Measurements from ENCODE around the gene ADAMTSL1. TPM values are rescaled to one million over a fixed set of nuclear protein-coding genes. Genes with fewer than 3 reads are reported as not detected.

Gene ADAMTSL1
- total RNA-seq, 1 donor from 2014 or later, result 1.6 TPM

DNA sequence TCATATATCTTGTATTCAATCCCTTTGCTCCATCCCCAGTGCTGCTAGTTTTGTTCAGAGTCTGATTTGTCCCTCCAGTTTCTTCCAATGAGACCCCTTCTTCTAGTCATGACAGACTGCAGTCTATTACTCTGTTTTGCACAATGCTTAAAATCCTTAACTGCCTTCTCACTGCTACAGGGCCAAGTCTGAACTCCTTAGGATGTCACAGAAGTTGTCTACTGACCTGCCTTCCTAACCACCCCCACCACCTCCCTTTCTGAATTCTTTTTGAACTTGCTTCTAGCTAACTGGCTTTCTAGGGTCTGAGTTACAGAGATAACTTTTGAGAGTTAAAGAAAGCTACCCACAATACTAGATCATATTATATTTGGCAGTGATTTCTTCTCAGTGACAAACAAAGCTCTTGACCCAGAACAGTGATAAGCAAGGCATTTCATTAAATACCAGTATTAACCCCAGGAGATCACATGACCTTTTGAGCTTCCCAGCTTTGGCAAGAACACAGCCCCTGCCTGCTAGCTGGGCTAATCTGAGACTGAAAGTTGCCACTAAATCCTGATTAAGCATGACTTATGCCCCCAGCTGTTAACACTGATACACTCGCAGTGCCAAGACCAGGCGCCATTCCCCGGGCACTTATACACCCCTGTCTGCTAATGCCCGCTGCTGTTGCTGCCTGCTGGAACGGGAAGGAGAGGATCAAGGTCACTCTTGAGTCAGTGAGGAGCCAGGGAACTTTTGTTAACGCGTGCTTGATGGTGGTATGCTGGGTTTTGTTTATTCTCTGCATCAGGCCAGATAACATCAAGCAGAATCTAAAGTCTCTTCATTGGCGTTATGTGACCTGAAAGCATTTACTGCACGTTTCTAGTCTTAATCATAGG, 36.4 kb upstream of the ADAMTSL1 start:
- FAIRE-seq (no peak), DNase-seq (ENCODE audit: low read depth) (no peak)
- H3K4me3 ChIP-seq (ENCODE audit: low read depth, low read length), result no peak overlapping the region
- TF ChIP-seq CTCF (IDR thresholded peaks at IDR 0.05; ENCODE audit: insufficient read depth, low read length, severe bottlenecking), result no peak
- no peaks in the 10 kb centered on the region for H3K27me3 ChIP-seq (ENCODE audit: control insufficient read depth, insufficient read depth, low read length)
- no peaks in the 10 kb centered on the region for H3K36me3 ChIP-seq (ENCODE audit: control insufficient read depth, insufficient read depth, low read length)

DNA sequence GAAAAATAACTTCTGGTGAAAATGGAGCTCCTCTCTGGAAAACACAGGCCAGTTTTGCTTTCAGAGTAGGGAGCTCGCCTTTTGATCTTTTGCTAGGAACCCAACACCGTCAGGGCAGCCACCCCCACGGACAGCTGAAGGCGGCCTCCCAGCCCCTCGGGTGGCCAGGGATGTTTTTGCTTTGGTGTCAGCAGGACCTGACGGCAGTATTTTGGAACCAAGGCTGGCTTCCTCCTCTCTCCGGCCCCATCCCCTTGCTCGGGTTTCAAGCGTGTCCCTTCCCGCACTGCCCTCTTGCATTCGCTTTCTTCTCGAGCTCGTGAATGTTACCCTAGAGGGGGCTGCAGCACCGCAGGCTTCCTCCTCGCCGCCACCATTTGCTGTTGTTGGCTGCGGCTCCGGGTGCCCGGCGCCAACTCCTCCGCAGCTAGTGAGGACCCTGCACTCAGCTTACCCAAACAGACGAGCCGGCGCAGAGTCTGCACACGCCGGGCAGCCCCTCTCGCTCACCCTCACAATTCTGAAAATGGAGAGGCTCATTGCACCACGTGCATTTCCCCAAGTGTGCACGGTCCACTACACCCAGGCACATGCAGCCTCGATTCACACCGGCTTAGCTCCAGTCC, 35.5 kb upstream of the ADAMTSL1 start:
- peak overlapping the region; percentile 22 for H3K4me3 ChIP-seq (ENCODE audit: low read depth, low read length)
- FAIRE-seq (no peak), DNase-seq (ENCODE audit: low read depth) (no peak)
- H3K27me3 ChIP-seq (ENCODE audit: control insufficient read depth, insufficient read depth, low read length), result no peaks in the 10 kb centered on the region
- TF ChIP-seq CTCF (IDR thresholded peaks at IDR 0.05; ENCODE audit: insufficient read depth, low read length, severe bottlenecking), result peak; percentile 19
- no peaks in the 10 kb centered on the region for H3K36me3 ChIP-seq (ENCODE audit: control insufficient read depth, insufficient read depth, low read length)

DNA sequence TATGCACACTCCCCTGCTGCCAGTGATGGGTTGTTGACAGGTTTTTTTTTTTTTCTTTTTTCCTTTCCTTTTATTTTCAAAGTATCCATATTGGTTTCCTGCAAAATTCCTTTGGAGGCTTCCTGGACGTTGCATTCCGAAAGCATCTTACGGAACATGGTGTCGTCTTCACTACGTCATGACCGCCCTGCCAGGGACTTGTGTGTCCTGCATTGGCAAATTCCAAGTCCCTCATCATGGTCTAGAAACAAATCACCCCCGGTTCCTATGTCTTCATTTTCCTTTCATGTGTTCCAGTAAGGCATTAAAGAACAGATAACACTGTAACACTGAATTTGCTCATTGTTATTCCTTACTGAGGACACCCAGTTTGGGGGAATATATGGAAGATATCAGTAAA, 35.0 kb upstream of the ADAMTSL1 start:
- no peaks in the 10 kb centered on the region for H3K27me3 ChIP-seq (ENCODE audit: control insufficient read depth, insufficient read depth, low read length)
- TF ChIP-seq CTCF (IDR thresholded peaks at IDR 0.05; ENCODE audit: insufficient read depth, low read length, severe bottlenecking), result no peak
- no peak for DNase-seq (ENCODE audit: low read depth)
- H3K4me3 ChIP-seq (ENCODE audit: low read depth, low read length), result no peak overlapping the region
- no peak for FAIRE-seq
- no peaks in the 10 kb centered on the region for H3K36me3 ChIP-seq (ENCODE audit: control insufficient read depth, insufficient read depth, low read length)

GRCh38 chr9:18441261-18441660, 32.7 kb upstream of the ADAMTSL1 start:
- no peak for TF ChIP-seq CTCF (IDR thresholded peaks at IDR 0.05; ENCODE audit: insufficient read depth, low read length, severe bottlenecking)
- Histone ChIP-seq H3K36me3 (ENCODE audit: control insufficient read depth, insufficient read depth, low read length) (no peaks in the 10 kb centered on the region), H3K27me3 (ENCODE audit: control insufficient read depth, insufficient read depth, low read length) (no peaks in the 10 kb centered on the region), H3K4me3 (ENCODE audit: low read depth, low read length) (no peak overlapping the region)
- DNase-seq (ENCODE audit: low read depth) (peak; percentile 33), FAIRE-seq (no peak)

DNA sequence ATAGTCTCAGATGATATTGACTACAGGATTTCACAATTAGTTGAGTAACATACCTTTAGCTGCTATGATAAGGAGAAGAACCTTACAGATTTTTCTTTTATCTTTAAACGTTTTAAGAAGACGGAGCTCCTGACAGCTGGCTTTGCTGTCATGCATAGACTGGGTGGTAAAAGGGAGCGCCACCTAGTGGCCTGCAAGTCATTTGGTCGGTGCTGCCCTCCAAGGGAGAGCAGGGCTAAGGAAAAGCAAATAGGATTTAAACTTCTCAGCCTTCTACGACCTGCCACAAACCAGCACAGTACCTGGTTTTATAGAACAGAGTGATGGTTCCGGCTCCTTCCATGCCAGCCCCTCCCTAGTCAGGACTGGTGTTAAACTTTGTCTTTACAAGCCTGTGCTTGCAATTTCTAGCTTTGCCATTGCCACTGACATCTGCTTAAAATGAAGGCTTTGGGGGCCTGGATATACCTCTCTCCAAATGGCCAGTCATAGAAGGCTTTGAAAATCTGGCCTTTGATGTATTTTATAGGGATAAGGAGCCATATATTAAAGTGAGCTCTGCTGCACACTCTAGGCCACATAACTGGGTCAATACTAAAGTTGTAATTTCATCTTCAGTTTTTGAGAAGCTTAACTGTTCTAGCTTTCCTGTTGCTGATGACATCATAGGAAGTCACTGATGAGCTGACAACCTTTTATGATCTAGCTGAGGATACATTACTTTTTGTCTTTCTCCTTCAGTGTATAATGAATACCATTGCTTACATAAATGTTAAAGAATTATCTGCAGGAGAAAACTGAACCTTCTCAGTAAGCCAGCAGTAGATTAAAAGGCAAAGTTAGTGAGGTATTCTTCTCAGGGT, 31.1 kb upstream of the ADAMTSL1 start:
- Histone ChIP-seq H3K27me3 (ENCODE audit: control insufficient read depth, insufficient read depth, low read length) (no peaks in the 10 kb centered on the region), H3K4me3 (ENCODE audit: low read depth, low read length) (no peak overlapping the region), H3K36me3 (ENCODE audit: control insufficient read depth, insufficient read depth, low read length) (no peaks in the 10 kb centered on the region)
- FAIRE-seq, result no peak
- TF ChIP-seq CTCF (IDR thresholded peaks at IDR 0.05; ENCODE audit: insufficient read depth, low read length, severe bottlenecking), result peak; percentile 89
- peak; percentile 76 for DNase-seq (ENCODE audit: low read depth)

Measured in bronchial epithelial cell (primary cell).